ENCODE measurements around the gene MAGI1. TPM values are rescaled to one million over a fixed set of nuclear protein-coding genes. Genes with fewer than 3 reads are reported as not detected.
"Not testable (repeated sequence)": the region's sequence is repeated elsewhere in the genome, so short reads cannot be mapped to it uniquely, and the experiment has no call there.

MAGI1 gene
- total and polyA plus RNA-seq, 4 donors, result 5.0 to 69.2 (median 28.5) TPM

DNA sequence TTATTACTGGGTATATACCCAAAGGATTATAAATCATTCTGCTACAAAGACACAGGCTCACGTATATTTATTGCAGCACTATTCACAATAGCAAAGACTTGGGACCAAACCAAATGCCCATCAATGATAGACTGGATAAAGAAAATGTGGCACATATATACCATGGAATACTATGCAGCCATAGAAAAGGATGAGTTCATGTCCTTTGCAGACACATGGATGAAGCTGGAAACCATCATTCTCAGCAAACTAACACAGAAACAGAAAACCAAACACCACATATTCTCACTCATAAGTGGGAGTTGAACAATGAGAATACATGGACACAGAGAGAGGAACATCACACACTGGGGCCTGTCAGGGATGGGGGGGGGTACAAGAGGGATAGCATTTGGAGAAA, 495.3 kb downstream of the MAGI1 start:
- not testable (repeated sequence) for H3K4me3 ChIP-seq (ENCODE audit: low read length in 2 of 2); H3K27me3 ChIP-seq (ENCODE audit: control insufficient read depth in 1 of 2, insufficient read depth in 2 of 2, low read length in 1 of 2); H3K27ac ChIP-seq (ENCODE audit: low read depth in 1 of 2, low read length in 2 of 2); H3K36me3 ChIP-seq (ENCODE audit: control insufficient read depth in 1 of 2, insufficient read depth in 2 of 2, low read length in 1 of 2); H3K9me3 ChIP-seq (ENCODE audit: control insufficient read depth, low read length); DNase-seq; ATAC-seq (ENCODE audit: low FRiP score); H3K4me1 ChIP-seq (ENCODE audit: control insufficient read depth in 1 of 2, insufficient read depth in 2 of 2, low read length in 2 of 2)
- intact Hi-C loops (cut with DNase I), result loop anchor here in 1 of 2 donors (10.0 kb wide), 1 partner anchor 59 kb away; no protein-coding TSS in a partner anchor
- WGBS, 2 donors, result 36 to 55% methylated on average over 1 of the region's 1 CpG

DNA sequence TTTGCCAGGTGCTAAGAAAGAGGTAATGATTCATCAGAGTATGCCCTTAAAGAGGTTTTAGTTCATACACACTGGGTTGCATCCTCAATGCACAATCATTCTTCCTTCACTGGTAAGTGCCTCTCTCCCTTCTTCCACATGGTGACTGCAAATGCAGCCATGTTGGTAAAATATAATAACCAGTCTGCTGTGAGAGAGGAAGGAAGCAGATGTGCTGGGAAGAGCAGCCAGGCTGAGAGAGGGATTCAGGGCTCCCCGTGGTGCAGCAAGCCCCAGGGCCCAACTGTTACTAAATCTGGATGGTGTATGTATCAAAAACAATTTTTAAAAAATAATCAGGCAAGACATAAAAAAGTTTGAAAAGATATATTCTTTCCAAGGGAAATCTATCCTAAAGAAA, 498.1 kb downstream of the MAGI1 start:
- no peaks in the 10 kb centered on the region for H3K27me3 ChIP-seq (ENCODE audit: control insufficient read depth in 1 of 2, insufficient read depth in 2 of 2, low read length in 1 of 2)
- ATAC-seq (ENCODE audit: low FRiP score), result no peak
- H3K4me3 ChIP-seq (ENCODE audit: low read length in 2 of 2), result no peak overlapping the region
- H3K27ac ChIP-seq (ENCODE audit: low read depth in 1 of 2, low read length in 2 of 2), result no peak overlapping the region
- DNase-seq, result no peak
- no peaks in the 10 kb centered on the region for H3K36me3 ChIP-seq (ENCODE audit: control insufficient read depth in 1 of 2, insufficient read depth in 2 of 2, low read length in 1 of 2)
- 78 to 86% methylated on average over 1 of the region's 1 CpG for WGBS, 2 donors
- no peaks in the 10 kb centered on the region for H3K9me3 ChIP-seq (ENCODE audit: control insufficient read depth, low read length)
- intact Hi-C loops (cut with DNase I), result loop anchor here in 1 of 2 donors (10.0 kb wide), 1 partner anchor 56 kb away; no protein-coding TSS in a partner anchor
- H3K4me1 ChIP-seq (ENCODE audit: control insufficient read depth in 1 of 2, insufficient read depth in 2 of 2, low read length in 2 of 2), result no peaks in the 10 kb centered on the region

DNA sequence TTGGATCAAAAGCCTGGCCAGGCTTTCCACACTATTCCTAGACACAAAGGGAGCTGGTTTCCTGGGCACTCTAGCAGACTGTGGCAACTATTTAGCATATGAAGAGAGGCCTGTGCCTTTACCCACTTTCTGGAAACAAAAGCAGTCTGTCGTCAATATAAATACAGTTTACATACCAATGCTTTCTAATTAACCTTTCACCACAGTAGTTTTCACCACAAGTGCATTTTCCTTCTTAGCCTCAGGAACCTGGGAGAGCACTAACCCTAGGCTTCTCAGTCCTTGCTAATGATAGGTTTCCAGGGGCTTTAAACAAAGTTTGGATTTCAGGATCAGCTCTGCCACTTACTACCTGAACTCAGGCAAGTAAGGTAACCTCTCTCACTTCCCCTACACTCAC, 499.1 kb downstream of the MAGI1 start:
- no peaks in the 10 kb centered on the region for H3K27me3 ChIP-seq (ENCODE audit: control insufficient read depth in 1 of 2, insufficient read depth in 2 of 2, low read length in 1 of 2)
- ATAC-seq (ENCODE audit: low FRiP score) (no peak), DNase-seq (no peak)
- peaks cover 2% of the 10 kb centered on the region in 2 donors for H3K4me1 ChIP-seq (ENCODE audit: control insufficient read depth in 1 of 2, insufficient read depth in 2 of 2, low read length in 2 of 2)
- H3K27ac ChIP-seq (ENCODE audit: low read depth in 1 of 2, low read length in 2 of 2), result no peak overlapping the region
- WGBS, 2 donors, result 80 to 88% methylated on average over 1 of the region's 1 CpG
- H3K36me3 ChIP-seq (ENCODE audit: control insufficient read depth in 1 of 2, insufficient read depth in 2 of 2, low read length in 1 of 2), result no peaks in the 10 kb centered on the region
- no peaks in the 10 kb centered on the region for H3K9me3 ChIP-seq (ENCODE audit: control insufficient read depth, low read length)
- H3K4me3 ChIP-seq (ENCODE audit: low read length in 2 of 2), result no peak overlapping the region
- intact Hi-C loops (cut with DNase I), result loop anchor here in 1 of 2 donors (10.0 kb wide), 1 partner anchor 55 kb away; no protein-coding TSS in a partner anchor

DNA sequence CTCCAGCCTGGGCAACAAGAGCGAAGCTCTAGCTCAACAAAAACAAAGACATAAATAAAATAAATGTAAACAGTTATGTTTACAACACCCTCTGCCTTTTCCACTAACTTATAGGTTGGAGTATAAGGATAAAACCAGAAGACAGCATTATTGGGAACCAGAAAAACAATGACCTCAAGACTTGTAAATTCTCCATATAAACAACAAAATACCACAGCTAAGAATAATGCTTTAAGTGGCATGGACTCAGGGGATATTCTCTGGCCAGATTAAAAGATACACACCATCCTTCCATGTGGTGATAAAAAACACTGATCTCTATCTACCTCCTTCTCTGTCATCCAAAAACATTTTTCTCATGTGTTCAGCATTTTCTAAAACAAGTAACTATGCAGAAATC, 500.6 kb downstream of the MAGI1 start:
- intact Hi-C loops (cut with DNase I), result no loop called here
- ATAC-seq (ENCODE audit: low FRiP score) (no peak), DNase-seq (no peak)
- Histone ChIP-seq H3K36me3 (ENCODE audit: control insufficient read depth in 1 of 2, insufficient read depth in 2 of 2, low read length in 1 of 2) (no peaks in the 10 kb centered on the region), H3K4me3 (ENCODE audit: low read length in 2 of 2) (no peak overlapping the region), H3K27me3 (ENCODE audit: control insufficient read depth in 1 of 2, insufficient read depth in 2 of 2, low read length in 1 of 2) (no peaks in the 10 kb centered on the region), H3K4me1 (ENCODE audit: control insufficient read depth in 1 of 2, insufficient read depth in 2 of 2, low read length in 2 of 2) (peaks cover 5 to 6% of the 10 kb centered on the region in 2 donors), H3K27ac (ENCODE audit: low read depth in 1 of 2, low read length in 2 of 2) (no peak overlapping the region), H3K9me3 (ENCODE audit: control insufficient read depth, low read length) (no peaks in the 10 kb centered on the region)
- WGBS, 2 donors, result 98 to 100% methylated on average over 1 of the region's 1 CpG

DNA sequence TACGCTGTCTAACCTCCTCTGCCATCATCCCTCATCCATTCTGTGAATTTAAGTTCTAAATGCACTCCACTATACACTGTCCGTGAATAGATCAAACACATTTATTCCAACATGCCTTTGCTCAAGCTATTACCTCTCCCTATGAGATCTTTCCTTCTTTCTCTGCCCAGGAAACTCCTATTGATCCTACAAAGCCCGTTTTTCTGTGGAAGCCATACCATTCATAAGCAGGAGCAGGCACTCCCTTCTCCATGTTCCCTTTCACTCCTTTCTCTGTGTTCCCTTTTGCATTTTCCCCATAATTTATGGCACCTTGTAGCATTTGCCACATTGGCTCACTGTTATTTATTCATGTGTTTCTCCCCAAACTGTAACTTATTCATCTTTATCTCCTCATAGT, 501.6 kb downstream of the MAGI1 start:
- Histone ChIP-seq H3K36me3 (ENCODE audit: control insufficient read depth in 1 of 2, insufficient read depth in 2 of 2, low read length in 1 of 2) (no peaks in the 10 kb centered on the region), H3K9me3 (ENCODE audit: control insufficient read depth, low read length) (no peaks in the 10 kb centered on the region), H3K27me3 (ENCODE audit: control insufficient read depth in 1 of 2, insufficient read depth in 2 of 2, low read length in 1 of 2) (no peaks in the 10 kb centered on the region), H3K27ac (ENCODE audit: low read depth in 1 of 2, low read length in 2 of 2) (no peak overlapping the region), H3K4me1 (ENCODE audit: control insufficient read depth in 1 of 2, insufficient read depth in 2 of 2, low read length in 2 of 2) (peaks cover 5 to 6% of the 10 kb centered on the region in 2 donors), H3K4me3 (ENCODE audit: low read length in 2 of 2) (no peak overlapping the region)
- intact Hi-C loops (cut with DNase I), result no loop called here
- no peak for DNase-seq
- no peak for ATAC-seq (ENCODE audit: low FRiP score)
- WGBS, 2 donors, result 96 to 97% methylated on average over 3 of the region's 3 CpGs

DNA sequence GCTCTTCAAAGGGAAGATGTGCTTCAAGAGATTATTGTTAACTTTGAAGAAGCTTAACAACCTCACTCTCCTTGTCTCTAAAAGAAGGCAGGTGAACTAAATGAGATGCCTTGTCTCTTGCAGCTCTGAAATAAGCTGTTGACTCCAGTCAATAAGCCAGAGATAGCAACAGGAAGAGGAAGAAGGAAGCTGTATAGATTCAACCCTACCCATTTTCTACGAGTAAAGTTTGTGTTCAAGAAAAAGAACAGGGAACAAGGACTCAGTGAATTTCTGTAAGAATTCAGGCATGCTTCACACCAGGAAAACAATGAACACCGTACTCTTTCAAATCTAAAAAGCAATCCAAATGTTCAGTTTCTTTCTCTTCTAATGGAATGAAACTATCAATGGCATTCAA, 503.5 kb downstream of the MAGI1 start:
- no peak overlapping the region for H3K4me3 ChIP-seq (ENCODE audit: low read length in 2 of 2)
- intact Hi-C loops (cut with DNase I), result no loop called here
- ATAC-seq (ENCODE audit: low FRiP score), result no peak
- no peaks in the 10 kb centered on the region for H3K36me3 ChIP-seq (ENCODE audit: control insufficient read depth in 1 of 2, insufficient read depth in 2 of 2, low read length in 1 of 2)
- DNase-seq, result no peak
- H3K4me1 ChIP-seq (ENCODE audit: control insufficient read depth in 1 of 2, insufficient read depth in 2 of 2, low read length in 2 of 2), result peaks cover 5 to 6% of the 10 kb centered on the region in 2 donors
- no peaks in the 10 kb centered on the region for H3K9me3 ChIP-seq (ENCODE audit: control insufficient read depth, low read length)
- WGBS, 2 donors, result 51 to 59% methylated on average over 2 of the region's 2 CpGs
- H3K27me3 ChIP-seq (ENCODE audit: control insufficient read depth in 1 of 2, insufficient read depth in 2 of 2, low read length in 1 of 2), result no peaks in the 10 kb centered on the region
- H3K27ac ChIP-seq (ENCODE audit: low read depth in 1 of 2, low read length in 2 of 2), result no peak overlapping the region

DNA sequence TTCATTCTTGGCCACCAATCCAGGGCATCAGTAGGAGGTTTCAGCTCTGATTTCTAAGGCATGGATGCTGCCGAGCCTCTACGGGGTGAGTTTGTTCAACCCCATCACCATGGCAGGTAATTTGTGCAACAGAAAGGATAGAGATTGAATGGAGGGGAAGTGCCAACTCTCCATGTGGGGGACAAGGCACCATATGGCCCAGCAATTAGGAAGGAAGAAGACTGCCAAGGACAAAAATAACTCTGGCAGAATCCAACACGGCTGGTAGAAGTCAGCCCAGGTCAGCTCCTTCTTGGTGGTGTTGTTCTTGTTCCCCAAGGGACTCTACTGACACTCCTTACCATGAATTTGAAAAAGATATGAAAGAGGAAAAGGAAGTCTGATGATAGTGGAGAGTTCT, 503.9 kb downstream of the MAGI1 start:
- no peak for DNase-seq
- Histone ChIP-seq H3K27me3 (ENCODE audit: control insufficient read depth in 1 of 2, insufficient read depth in 2 of 2, low read length in 1 of 2) (no peaks in the 10 kb centered on the region), H3K9me3 (ENCODE audit: control insufficient read depth, low read length) (no peaks in the 10 kb centered on the region), H3K36me3 (ENCODE audit: control insufficient read depth in 1 of 2, insufficient read depth in 2 of 2, low read length in 1 of 2) (no peaks in the 10 kb centered on the region), H3K4me3 (ENCODE audit: low read length in 2 of 2) (no peak overlapping the region), H3K4me1 (ENCODE audit: control insufficient read depth in 1 of 2, insufficient read depth in 2 of 2, low read length in 2 of 2) (peaks cover 5 to 6% of the 10 kb centered on the region in 2 donors), H3K27ac (ENCODE audit: low read depth in 1 of 2, low read length in 2 of 2) (no peak overlapping the region)
- intact Hi-C loops (cut with DNase I), result no loop called here
- no peak for ATAC-seq (ENCODE audit: low FRiP score)
- 57 to 58% methylated on average over 3 of the region's 3 CpGs for whole genome bisulfite sequencing, 2 donors

DNA sequence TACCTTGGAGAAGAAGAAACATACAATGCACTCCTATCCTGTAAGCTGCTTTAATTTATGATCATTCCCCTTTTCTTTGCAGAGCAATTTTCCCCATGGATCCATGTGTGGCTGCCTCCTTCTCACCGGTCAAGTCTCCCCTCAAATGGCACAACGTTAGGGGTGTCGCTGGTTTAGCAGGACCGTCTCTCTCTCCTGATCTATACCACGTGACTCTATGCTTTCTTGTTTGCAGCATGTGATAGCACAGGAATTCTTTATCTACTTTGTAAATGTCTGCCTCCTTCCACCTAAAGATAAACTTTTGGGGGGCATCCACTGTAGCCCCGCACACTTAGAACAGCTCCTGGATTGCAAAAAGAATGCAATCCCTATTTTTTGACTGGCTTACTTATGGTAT, 506.0 kb downstream of the MAGI1 start:
- no peaks in the 10 kb centered on the region for H3K27me3 ChIP-seq (ENCODE audit: control insufficient read depth in 1 of 2, insufficient read depth in 2 of 2, low read length in 1 of 2)
- WGBS, 2 donors, result 95 to 97% methylated on average over 6 of the region's 6 CpGs
- intact Hi-C loops (cut with DNase I), result no loop called here
- no peaks in the 10 kb centered on the region for H3K36me3 ChIP-seq (ENCODE audit: control insufficient read depth in 1 of 2, insufficient read depth in 2 of 2, low read length in 1 of 2)
- peaks cover 6 to 8% of the 10 kb centered on the region in 2 donors for H3K4me1 ChIP-seq (ENCODE audit: control insufficient read depth in 1 of 2, insufficient read depth in 2 of 2, low read length in 2 of 2)
- no peak overlapping the region for H3K27ac ChIP-seq (ENCODE audit: low read depth in 1 of 2, low read length in 2 of 2)
- no peak for DNase-seq
- H3K4me3 ChIP-seq (ENCODE audit: low read length in 2 of 2), result no peak overlapping the region
- ATAC-seq (ENCODE audit: low FRiP score), result no peak
- no peaks in the 10 kb centered on the region for H3K9me3 ChIP-seq (ENCODE audit: control insufficient read depth, low read length)

DNA sequence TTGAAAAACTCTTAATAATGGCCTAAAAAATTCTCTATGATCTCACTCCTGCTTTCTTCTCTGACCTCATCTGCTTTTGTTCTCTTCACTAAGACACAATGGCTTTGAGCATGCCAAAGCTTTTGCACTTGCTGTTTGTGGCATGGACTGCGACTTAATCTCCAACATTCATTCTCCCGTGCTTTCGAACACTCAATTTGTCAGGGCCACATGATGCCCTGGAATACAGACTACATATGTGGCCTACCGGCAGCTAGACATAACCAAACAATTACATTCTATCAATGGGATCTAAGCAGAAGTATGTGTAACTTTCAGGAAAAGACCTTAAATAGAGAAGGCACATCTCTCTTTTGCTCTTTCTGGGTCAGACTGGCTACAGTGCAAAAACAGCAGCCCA, 506.5 kb downstream of the MAGI1 start:
- Histone ChIP-seq H3K36me3 (ENCODE audit: control insufficient read depth in 1 of 2, insufficient read depth in 2 of 2, low read length in 1 of 2) (no peaks in the 10 kb centered on the region), H3K4me1 (ENCODE audit: control insufficient read depth in 1 of 2, insufficient read depth in 2 of 2, low read length in 2 of 2) (peaks cover 6 to 8% of the 10 kb centered on the region in 2 donors), H3K9me3 (ENCODE audit: control insufficient read depth, low read length) (no peaks in the 10 kb centered on the region), H3K4me3 (ENCODE audit: low read length in 2 of 2) (no peak overlapping the region), H3K27ac (ENCODE audit: low read depth in 1 of 2, low read length in 2 of 2) (no peak overlapping the region), H3K27me3 (ENCODE audit: control insufficient read depth in 1 of 2, insufficient read depth in 2 of 2, low read length in 1 of 2) (no peaks in the 10 kb centered on the region)
- 76% methylated on average over 4 of the region's 4 CpGs for WGBS, 2 donors
- intact Hi-C loops (cut with DNase I), result no loop called here
- DNase-seq (no peak), ATAC-seq (ENCODE audit: low FRiP score) (no peak)
